GM12878 (cell line): ENCODE data around the gene ATP6V0C. TPM values are rescaled to one million over a fixed set of nuclear protein-coding genes. Genes with fewer than 3 reads are reported as not detected.

Experiments used
- ATAC-seq: fragments of 200-7000 bp; cut with Tn5 transposase; 3 replicates; pipeline ENCODE4 v1.9.1; 2020; ENCODE audit warnings: mild to moderate bottlenecking, moderate library complexity
- BruUV-seq: library from RNA; stranded (reverse); fragments of 400-500 nt; replicated peaks from 2 replicates; lab custom pipeline; 2021; lab: Mats Ljungman, UMichigan
- CTCF ChIA-PET: fragments of 300-600 bp; sonication (Branson Sonifier 250); formaldehyde crosslinking; extraction: SDS; loops from one replicate; lab custom pipeline; 2021; ENCODE audit warnings: inconsistent platforms; lab: Yijun Ruan, JAX
- POLR2A ChIA-PET: fragments of 350-600 bp; formaldehyde crosslinking; extraction: SDS; loops from one replicate; lab custom pipeline; 2021; ENCODE audit warnings: inconsistent platforms; lab: Charles Lee
- RAD21 ChIA-PET: fragments of 300-600 bp; sonication (Branson Sonifier 250); formaldehyde crosslinking; loops from one replicate; lab custom pipeline; 2023; ENCODE audit warnings: antibody characterized with exemption; ENCODE audit not compliant: unreplicated experiment; lab: Charles Lee
- SMC1A ChIA-PET: fragments of 300-600 bp; sonication (Branson Sonifier 250); formaldehyde crosslinking; loops from one replicate; lab custom pipeline; 2023; ENCODE audit not compliant: unreplicated experiment, uncharacterized antibody; lab: Charles Lee
- DNase-seq: peaks from one replicate; pipeline ENCODE4 v3.0.0-alpha.2; 2011; ENCODE audit warnings: low read depth, low spot score
- FAIRE-seq: peaks from 3 replicates; lab custom pipeline; 2011; peaks lifted over from hg19 to GRCh38; lab: Jason Lieb, UNC
- H2AFZ ChIP-seq: 2 replicates; pipeline ENCODE4 v1.6.0; 2011; ENCODE audit warnings: low read depth, low read length, control low read depth; ENCODE audit not compliant: control insufficient read depth
- H3K27ac ChIP-seq: 2 replicates; pipeline ENCODE4 v1.5.1; 2011; ENCODE audit warnings: control low read depth; ENCODE audit not compliant: control insufficient read depth, insufficient read depth
- H3K27me3 ChIP-seq, 2 experiments: replicated peaks in 1 of 2; 2 replicates each; pipeline versions ENCODE4 v1.6.0 to v1.6.1; 2011; ENCODE audit warnings: low read length in 1 of 2; ENCODE audit not compliant: control insufficient read depth in 2 of 2, insufficient read depth in 2 of 2
- H3K36me3 ChIP-seq, 2 experiments: 2 replicates each; pipeline ENCODE4 v1.5.1; 2011; ENCODE audit warnings: low read length in 1 of 2; ENCODE audit not compliant: control insufficient read depth in 2 of 2, insufficient read depth in 2 of 2
- H3K4me1 ChIP-seq: 2 replicates; pipeline ENCODE4 v1.6.1; 2011; ENCODE audit warnings: mild to moderate bottlenecking, low read length, moderate library complexity, mixed read lengths; ENCODE audit not compliant: control insufficient read depth, insufficient read depth
- H3K4me2 ChIP-seq: 2 replicates; pipeline ENCODE4 v1.6.0; 2011; ENCODE audit warnings: control low read depth; ENCODE audit not compliant: control insufficient read depth, insufficient read depth
- H3K4me3 ChIP-seq: fragments of 200-600 bp; sonication (generic); 2 replicates; pipeline ENCODE4 v1.5.1; 2016
- H3K79me2 ChIP-seq: 2 replicates; pipeline ENCODE4 v1.6.0; 2011; ENCODE audit warnings: low read length; ENCODE audit not compliant: control insufficient read depth, insufficient read depth
- H3K9ac ChIP-seq: 2 replicates; pipeline ENCODE4 v1.8.0; 2011; ENCODE audit warnings: low read length, control low read depth, mixed read lengths; ENCODE audit not compliant: control insufficient read depth, insufficient read depth
- H3K9me3 ChIP-seq: replicated peaks from 3 replicates; pipeline ENCODE4 v1.5.1; 2011; ENCODE audit warnings: mild to moderate bottlenecking, low read length; ENCODE audit not compliant: control insufficient read depth, insufficient read depth
- H4K20me1 ChIP-seq: 2 replicates; pipeline ENCODE4 v1.6.0; 2011; ENCODE audit not compliant: control insufficient read depth, insufficient read depth
- CBFB ChIP-seq: IDR thresholded peaks from 2 replicates; pipeline ENCODE4 v1.6.1; 2016; ENCODE audit warnings: antibody characterized with exemption, low read depth
- CBX3 ChIP-seq: fragments of 200-600 bp; sonication (generic); IDR thresholded peaks from 2 replicates; pipeline ENCODE4 v1.6.1; 2016; ENCODE audit warnings: low read depth, borderline replicate concordance
- CEBPB ChIP-seq, 2 experiments: fragments of 150-350 bp in 1 of 2; IDR thresholded peaks; 2 replicates each; pipeline ENCODE4 v1.6.1; 2012 to 2014; ENCODE audit warnings: low read depth in 2 of 2, low read length in 2 of 2, borderline replicate concordance in 1 of 2, inconsistent platforms in 1 of 2
- FOXM1 ChIP-seq: IDR thresholded peaks from 2 replicates; pipeline ENCODE4 v1.6.1; 2012; ENCODE audit warnings: low read depth, mild to moderate bottlenecking, inconsistent platforms, low read length, moderate library complexity
- HSF1 ChIP-seq: fragments of 150-350 bp; IDR thresholded peaks from 2 replicates; pipeline ENCODE4 v1.6.1; 2014; ENCODE audit warnings: mild to moderate bottlenecking, low read depth, low read length
- MAX ChIP-seq: IDR thresholded peaks from 2 replicates; pipeline ENCODE4 v1.6.1; 2012; ENCODE audit warnings: low read depth, low read length, improper control_type of control experiment
- MXI1 ChIP-seq: fragments of 150-350 bp; IDR thresholded peaks from 2 replicates; pipeline ENCODE4 v1.6.1; 2011; ENCODE audit warnings: low read depth, mild to moderate bottlenecking, inconsistent platforms, low read length, improper control_type of control experiment
- NR2C2 ChIP-seq: IDR thresholded peaks from 2 replicates; pipeline ENCODE4 v1.6.1; 2011; ENCODE audit warnings: borderline replicate concordance, low read depth; ENCODE audit not compliant: control insufficient read depth, insufficient read length
- SMC3 ChIP-seq: IDR thresholded peaks from 2 replicates; pipeline ENCODE4 v1.6.1; 2011; ENCODE audit warnings: low read length, improper control_type of control experiment, borderline replicate concordance
- WGBS: methylation state at CpG from one replicate; pipeline ENCODE4 v1.1.6; 2016; ENCODE audit warnings: low lambda C conversion rate; ENCODE audit not compliant: insufficient replicate concordance, insufficient coverage; ENCODE audit errors: missing lambda C conversion rate; 5-methylcytosine and 5-hydroxymethylcytosine counted together
- in situ Hi-C: fragments of 300-500 bp; cut with MboI; formaldehyde crosslinking; loops from 9 replicates; pipeline ENCODE4 v1.14.3; 2018; ENCODE audit warnings: mixed read lengths
- intact Hi-C: fragments of 100-400 bp; cut with micrococcal nuclease; formaldehyde crosslinking; loops from one replicate; pipeline ENCODE4 v1.14.2; 2022; ENCODE audit not compliant: unreplicated experiment
- polyA plus RNA-seq, 11 experiments: library from polyadenylated mRNA; depleted of rRNA in 4 of 11; unstranded in 6 of 11; stranded (reverse) in 5 of 11; fragments of >200 nt; fragmentation: Nextera tagmentation in 4 of 11; fragmentation: Illumina TruSeq in 1 of 11; extraction: Ambion mirVana in 4 of 11; extraction: Trizol in 1 of 11; gene quantifications; 1 replicate in 1 of 11; 2 replicates in 10 of 11; pipeline versions ENCODE4 v1.2.1 to v1.2.3, GENCODE V29; 2011 to 2016; ENCODE audit warnings: inconsistent platforms in 2 of 11, missing spikeins in 2 of 11, low read depth in 1 of 11
- total RNA-seq, 4 experiments: library from RNA; depleted of rRNA in 3 of 4; stranded (reverse); fragments of >200 nt in 3 of 4; fragmentation: Illumina TruSeq in 1 of 4; extraction: Trizol in 1 of 4; gene quantifications; 2 replicates each; pipeline versions ENCODE4 v1.2.1 to v1.2.3, GENCODE V29; 2013 to 2021
- TF ChIP-seq, protein P1 (sequence below): fragments of 450-650 bp; IDR thresholded peaks from 2 replicates; pipeline ENCODE4 v1.6.1; 2016; ENCODE audit warnings: mild to moderate bottlenecking

The ATP6V0C gene
- total and polyA plus RNA-seq, 10 of the 15 experiments (the other 5 are each of a cell fraction or from before 2014, with no cell fraction given), result 2.4 to 135 (median 18.4) TPM

DNA sequence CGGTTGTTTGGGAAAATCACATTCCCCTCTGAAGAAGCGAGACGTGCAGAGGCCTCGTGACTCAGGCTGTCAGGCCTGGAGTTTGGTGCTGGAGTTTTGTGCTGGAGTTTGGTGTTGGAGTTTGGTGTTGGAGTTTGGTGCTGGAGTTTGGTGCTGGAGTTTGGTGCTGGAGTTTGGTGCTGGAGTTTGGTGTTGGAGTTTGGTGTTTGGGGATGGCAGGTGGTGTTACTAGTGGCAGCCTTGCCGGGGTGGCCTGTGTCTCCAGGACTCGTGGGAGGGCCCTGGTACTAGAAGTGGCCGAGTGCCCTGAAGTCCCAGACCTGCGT lies 26.3 kb upstream of the ATP6V0C start (continued):
- TF ChIP-seq MXI1 (no peak), CBX3 (no peak)

- H3K27me3 ChIP-seq, result no peaks in the 10 kb centered on the region
- H4K20me1 ChIP-seq, result no peaks in the 10 kb centered on the region
- no peak overlapping the region for H2AFZ ChIP-seq
- ChIA-PET POLR2A (interaction anchor here (0.6 to 3.4 kb wide), 7 partner anchors 9 to 328 kb away, joined by 3 to 10 read pairs (median 5); partner anchors contain the start of gene CCNF), CTCF (interaction anchor here (0.7 to 4.1 kb wide), 8 partner anchors 11 to 293 kb away, joined by 3 to 39 read pairs (median 4); partner anchors contain the start of genes ABCA3, CCNF and TBC1D24), RAD21 (interaction anchor here (0.9 to 3.8 kb wide), 4 partner anchors 10 to 58 kb away, joined by 4 to 21 read pairs (median 11); partner anchors contain the start of genes CCNF, NTN3 and TEDC2), SMC1A (interaction anchor here (0.5 to 1.5 kb wide), 6 partner anchors 9 to 191 kb away, joined by 3 to 4 read pairs (median 3); no protein-coding TSS in a partner anchor)
- H3K27ac ChIP-seq, result no peak overlapping the region
- no peak for ATAC-seq
- BruUV-seq, result no TSS peak
- no peak for DNase-seq
- TF ChIP-seq CBFB (no peak), FOXM1 (no peak), HSF1 (no peak), SMC3 (no peak), CEBPB (IDR thresholded peaks at IDR 0.05; ENCODE audit: borderline replicate concordance in 1 of 2, low read depth in 2 of 2, low read length in 2 of 2) (no peak), NR2C2 (no peak), MAX (no peak)
- TF ChIP-seq, protein P1, sequence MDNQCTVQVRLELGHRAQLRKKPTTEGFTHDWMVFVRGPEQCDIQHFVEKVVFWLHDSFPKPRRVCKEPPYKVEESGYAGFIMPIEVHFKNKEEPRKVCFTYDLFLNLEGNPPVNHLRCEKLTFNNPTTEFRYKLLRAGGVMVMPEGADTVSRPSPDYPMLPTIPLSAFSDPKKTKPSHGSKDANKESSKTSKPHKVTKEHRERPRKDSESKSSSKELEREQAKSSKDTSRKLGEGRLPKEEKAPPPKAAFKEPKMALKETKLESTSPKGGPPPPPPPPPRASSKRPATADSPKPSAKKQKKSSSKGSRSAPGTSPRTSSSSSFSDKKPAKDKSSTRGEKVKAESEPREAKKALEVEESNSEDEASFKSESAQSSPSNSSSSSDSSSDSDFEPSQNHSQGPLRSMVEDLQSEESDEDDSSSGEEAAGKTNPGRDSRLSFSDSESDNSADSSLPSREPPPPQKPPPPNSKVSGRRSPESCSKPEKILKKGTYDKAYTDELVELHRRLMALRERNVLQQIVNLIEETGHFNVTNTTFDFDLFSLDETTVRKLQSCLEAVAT, result 0 out of 2 replicates have a peak, but pooled peaks have one; percentile 25
- intact Hi-C loops, result loop anchor here (5.0 kb wide), 1 partner anchor 146 kb away; the partner anchor contains the start of gene ABCA3
- in situ Hi-C loops, result no loop called here
- WGBS, result 90% methylated on average over 15 of the region's 15 CpGs
- H3K9me3 ChIP-seq, result no peaks in the 10 kb centered on the region
- H3K4me1 ChIP-seq, result peaks cover 16% of the 10 kb centered on the region
- H3K36me3 ChIP-seq, result no peaks in the 10 kb centered on the region; a peak in 1 of 4 replicates
- no peak overlapping the region for H3K4me2 ChIP-seq
- no peaks in the 10 kb centered on the region for H3K79me2 ChIP-seq
- H3K4me3 ChIP-seq, result no peak overlapping the region
- no peak overlapping the region for H3K9ac ChIP-seq
- no peak for FAIRE-seq
Observed at GRCh38 chr16:2487903-2488531, 25.7 kb upstream of the ATP6V0C start.
